Neural cell (in vitro differentiated cells): Measurements from ENCODE around the gene NCBP1. TPM values are rescaled to one million over a fixed set of nuclear protein-coding genes. Genes with fewer than 3 reads are reported as not detected.

Source experiments
- H2AFZ ChIP-seq: fragments of 200-600, 300-800 bp; sonication (generic), shearing (Covaris generic); 2 replicates; pipeline ENCODE4 v1.6.0; 2014; ENCODE audit warnings: low read depth, mild to moderate bottlenecking, antibody characterized with exemption, low read length, moderate library complexity
- H3F3A ChIP-seq: fragments of 200-600 bp; shearing (Covaris generic); 2 replicates; pipeline ENCODE4 v1.6.1; 2016; ENCODE audit warnings: mild to moderate bottlenecking, moderate library complexity, mixed read lengths, antibody characterized with exemption, low read length; ENCODE audit not compliant: insufficient read depth, poor library complexity, severe bottlenecking
- H3K27ac ChIP-seq: fragments of 200-600, 300-800 bp; sonication (generic), shearing (Covaris generic); 2 replicates; pipeline ENCODE4 v1.5.1; 2014; ENCODE audit warnings: mild to moderate bottlenecking, low read length, moderate library complexity
- H3K27me3 ChIP-seq: fragments of 300-800, 200-600 bp; sonication (generic), shearing (Covaris generic); 2 replicates; pipeline ENCODE4 v1.6.0; 2014; ENCODE audit warnings: mild to moderate bottlenecking, low read depth, low read length, moderate library complexity; ENCODE audit not compliant: insufficient read depth
- H3K36me3 ChIP-seq: fragments of 300-800, 200-600 bp; sonication (generic), shearing (Covaris generic); 2 replicates; pipeline ENCODE4 v1.5.1; 2014; ENCODE audit warnings: mild to moderate bottlenecking, antibody characterized with exemption, low read length, moderate library complexity; ENCODE audit not compliant: insufficient read depth
- H3K4me2 ChIP-seq: fragments of 300-800, 200-600 bp; sonication (generic), shearing (Covaris generic); 2 replicates; pipeline ENCODE4 v1.6.0; 2014; ENCODE audit warnings: mild to moderate bottlenecking, low read length
- H3K4me3 ChIP-seq: fragments of 300-800, 200-600 bp; sonication (generic), shearing (Covaris generic); 2 replicates; pipeline ENCODE4 v1.5.1; 2014; ENCODE audit warnings: mild to moderate bottlenecking, low read length, moderate library complexity
- H3K79me2 ChIP-seq: fragments of 200-600 bp; shearing (Covaris generic); replicated peaks from 2 replicates; pipeline ENCODE4 v1.6.0; 2014; ENCODE audit warnings: mild to moderate bottlenecking, low read length, moderate library complexity; ENCODE audit not compliant: insufficient read depth
- H3K9ac ChIP-seq: fragments of 300-800, 200-600 bp; sonication (generic), shearing (Covaris generic); 2 replicates; pipeline ENCODE4 v1.6.1; 2016; ENCODE audit warnings: mild to moderate bottlenecking, low read length, mixed read lengths
- H3K9me2 ChIP-seq: fragments of 200-600 bp; shearing (Covaris generic); 2 replicates; pipeline ENCODE4 v1.6.1; 2016; ENCODE audit warnings: mild to moderate bottlenecking, low read length, mixed read lengths; ENCODE audit not compliant: insufficient read depth
- H3K9me3 ChIP-seq: fragments of 200-600, 300-800 bp; sonication (generic), shearing (Covaris generic); 2 replicates; pipeline ENCODE4 v1.6.1; 2016; ENCODE audit warnings: mild to moderate bottlenecking, mixed run types, low read length, moderate library complexity, mixed read lengths
- H4K20me1 ChIP-seq: fragments of 200-600 bp; shearing (Covaris generic); 2 replicates; pipeline ENCODE4 v1.6.1; 2016; ENCODE audit warnings: mild to moderate bottlenecking, mixed run types; ENCODE audit not compliant: insufficient read depth
- CTCF ChIP-seq: fragments of 450-650 bp; IDR thresholded peaks from 2 replicates; pipeline ENCODE4 v1.5.1; 2014; ENCODE audit warnings: antibody characterized with exemption, mild to moderate bottlenecking, moderate library complexity; ENCODE audit not compliant: poor library complexity, severe bottlenecking
- EP300 ChIP-seq: fragments of 450-650 bp; conservative IDR thresholded peaks from 2 replicates; pipeline ENCODE4 v1.6.1; 2014; ENCODE audit warnings: antibody characterized with exemption, mild to moderate bottlenecking, moderate library complexity; ENCODE audit not compliant: poor library complexity, severe bottlenecking
- EZH2 ChIP-seq: fragments of 200-600, 300-800 bp; shearing (Covaris generic), sonication (generic); IDR thresholded peaks from 2 replicates; pipeline ENCODE4 v1.6.1; 2014; ENCODE audit warnings: antibody characterized with exemption, low read length, borderline replicate concordance, mild to moderate bottlenecking; ENCODE audit not compliant: insufficient read depth, poor library complexity, severe bottlenecking
- MXI1 ChIP-seq: fragments of 450-650 bp; conservative IDR thresholded peaks from 2 replicates; pipeline ENCODE4 v1.6.1; 2014; ENCODE audit warnings: antibody characterized with exemption, mild to moderate bottlenecking; ENCODE audit not compliant: poor library complexity, severe bottlenecking
- POLR2AphosphoS5 ChIP-seq: IDR thresholded peaks from 2 replicates; pipeline ENCODE4 v1.6.1; 2012
- RAD21 ChIP-seq: fragments of 450-650 bp; conservative IDR thresholded peaks from 2 replicates; pipeline ENCODE4 v1.6.1; 2014; ENCODE audit warnings: antibody characterized with exemption, mild to moderate bottlenecking, moderate library complexity
- REST ChIP-seq: IDR thresholded peaks from 2 replicates; pipeline ENCODE4 v1.6.1; 2012; ENCODE audit warnings: borderline replicate concordance
- SMC3 ChIP-seq: fragments of 450-650 bp; conservative IDR thresholded peaks from 2 replicates; pipeline ENCODE4 v1.6.1; 2014; ENCODE audit warnings: antibody characterized with exemption, mild to moderate bottlenecking, moderate library complexity; ENCODE audit not compliant: poor library complexity
- TAF1 ChIP-seq: IDR thresholded peaks from 2 replicates; pipeline ENCODE4 v1.6.1; 2012; ENCODE audit warnings: low read depth
- polyA plus RNA-seq: library from polyadenylated mRNA; depleted of rRNA; stranded (reverse); fragments of >200 nt; gene quantifications from 2 replicates; pipeline ENCODE4 v1.2.3, GENCODE V29; 2014

NCBP1 gene
- polyA plus RNA-seq, 1 donor from 2014 or later = 30.6 TPM

GRCh38 chr9:97658707-97659106, 25.1 kb downstream of the NCBP1 start:
- Histone ChIP-seq H4K20me1 (no peaks in the 10 kb centered on the region), H3K27ac (no peak overlapping the region), H2AFZ (no peak overlapping the region), H3F3A (no peaks in the 10 kb centered on the region), H3K9me2 (no peaks in the 10 kb centered on the region), H3K36me3 (peaks cover 36% of the 10 kb centered on the region), H3K27me3 (no peaks in the 10 kb centered on the region), H3K9ac (no peak overlapping the region), H3K79me2 (no peaks in the 10 kb centered on the region), H3K4me3 (no peak overlapping the region), H3K9me3 (no peaks in the 10 kb centered on the region), H3K4me2 (no peak overlapping the region)
- no peak for TF ChIP-seq CTCF
- no peak for TF ChIP-seq SMC3
- TF ChIP-seq TAF1 = no peak
- no peak for TF ChIP-seq POLR2AphosphoS5
- no peak for TF ChIP-seq MXI1
- no peak for TF ChIP-seq EZH2
- no peak for TF ChIP-seq RAD21
- no peak for TF ChIP-seq EP300
- no peak for TF ChIP-seq REST

GRCh38 chr9:97659771-97660170, 26.1 kb downstream of the NCBP1 start:
- H4K20me1 ChIP-seq = no peaks in the 10 kb centered on the region
- H3K36me3 ChIP-seq = peaks cover 40% of the 10 kb centered on the region
- no peak overlapping the region for H3K4me3 ChIP-seq
- no peak overlapping the region for H2AFZ ChIP-seq
- H3K27me3 ChIP-seq = no peaks in the 10 kb centered on the region
- no peak overlapping the region for H3K4me2 ChIP-seq
- H3K79me2 ChIP-seq = no peaks in the 10 kb centered on the region
- H3K9ac ChIP-seq = no peak overlapping the region
- no peaks in the 10 kb centered on the region for H3K9me2 ChIP-seq
- no peak overlapping the region for H3K27ac ChIP-seq
- no peaks in the 10 kb centered on the region for H3F3A ChIP-seq
- H3K9me3 ChIP-seq = no peaks in the 10 kb centered on the region
- no peak for TF ChIP-seq RAD21
- no peak for TF ChIP-seq SMC3
- TF ChIP-seq CTCF = no peak
- no peak for TF ChIP-seq EP300
- no peak for TF ChIP-seq TAF1
- TF ChIP-seq REST = no peak
- no peak for TF ChIP-seq MXI1
- no peak for TF ChIP-seq EZH2
- TF ChIP-seq POLR2AphosphoS5 = no peak
